LNCAP (cell line): ENCODE results near the gene CCDC183.
A peak's percentile ranks its signal among the peaks of the same experiment; 100 is the strongest.

Source experiments
- TF ChIP-seq, protein P1 (sequence below): fragments of 450-650 bp; IDR thresholded peaks from 2 replicates; pipeline ENCODE4 v1.5.1; 2017; ENCODE audit warnings: mild to moderate bottlenecking

The CCDC183 gene

DNA sequence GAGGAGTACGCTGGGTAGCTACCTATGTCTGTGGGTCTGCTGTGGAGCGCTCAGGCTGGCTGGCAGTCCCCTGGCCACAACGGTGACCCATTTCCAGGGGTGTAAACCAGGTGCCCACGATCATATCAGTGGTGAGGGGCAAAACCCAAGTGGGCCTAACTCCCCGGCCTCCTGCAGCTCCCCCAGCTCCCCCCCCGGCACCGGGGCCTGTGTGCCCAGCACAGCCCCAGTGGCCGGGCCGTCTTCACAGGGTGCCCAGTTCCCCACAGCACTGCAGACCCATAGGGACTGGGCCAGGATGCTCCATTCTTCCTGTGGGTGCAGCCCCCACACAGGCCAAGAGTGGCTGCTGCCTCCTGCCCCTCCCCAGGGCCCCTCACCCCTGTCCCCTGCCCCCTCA is 37.1 kb upstream of the CCDC183 start:
- TF ChIP-seq, protein P1, sequence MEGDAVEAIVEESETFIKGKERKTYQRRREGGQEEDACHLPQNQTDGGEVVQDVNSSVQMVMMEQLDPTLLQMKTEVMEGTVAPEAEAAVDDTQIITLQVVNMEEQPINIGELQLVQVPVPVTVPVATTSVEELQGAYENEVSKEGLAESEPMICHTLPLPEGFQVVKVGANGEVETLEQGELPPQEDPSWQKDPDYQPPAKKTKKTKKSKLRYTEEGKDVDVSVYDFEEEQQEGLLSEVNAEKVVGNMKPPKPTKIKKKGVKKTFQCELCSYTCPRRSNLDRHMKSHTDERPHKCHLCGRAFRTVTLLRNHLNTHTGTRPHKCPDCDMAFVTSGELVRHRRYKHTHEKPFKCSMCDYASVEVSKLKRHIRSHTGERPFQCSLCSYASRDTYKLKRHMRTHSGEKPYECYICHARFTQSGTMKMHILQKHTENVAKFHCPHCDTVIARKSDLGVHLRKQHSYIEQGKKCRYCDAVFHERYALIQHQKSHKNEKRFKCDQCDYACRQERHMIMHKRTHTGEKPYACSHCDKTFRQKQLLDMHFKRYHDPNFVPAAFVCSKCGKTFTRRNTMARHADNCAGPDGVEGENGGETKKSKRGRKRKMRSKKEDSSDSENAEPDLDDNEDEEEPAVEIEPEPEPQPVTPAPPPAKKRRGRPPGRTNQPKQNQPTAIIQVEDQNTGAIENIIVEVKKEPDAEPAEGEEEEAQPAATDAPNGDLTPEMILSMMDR: no peak

DNA sequence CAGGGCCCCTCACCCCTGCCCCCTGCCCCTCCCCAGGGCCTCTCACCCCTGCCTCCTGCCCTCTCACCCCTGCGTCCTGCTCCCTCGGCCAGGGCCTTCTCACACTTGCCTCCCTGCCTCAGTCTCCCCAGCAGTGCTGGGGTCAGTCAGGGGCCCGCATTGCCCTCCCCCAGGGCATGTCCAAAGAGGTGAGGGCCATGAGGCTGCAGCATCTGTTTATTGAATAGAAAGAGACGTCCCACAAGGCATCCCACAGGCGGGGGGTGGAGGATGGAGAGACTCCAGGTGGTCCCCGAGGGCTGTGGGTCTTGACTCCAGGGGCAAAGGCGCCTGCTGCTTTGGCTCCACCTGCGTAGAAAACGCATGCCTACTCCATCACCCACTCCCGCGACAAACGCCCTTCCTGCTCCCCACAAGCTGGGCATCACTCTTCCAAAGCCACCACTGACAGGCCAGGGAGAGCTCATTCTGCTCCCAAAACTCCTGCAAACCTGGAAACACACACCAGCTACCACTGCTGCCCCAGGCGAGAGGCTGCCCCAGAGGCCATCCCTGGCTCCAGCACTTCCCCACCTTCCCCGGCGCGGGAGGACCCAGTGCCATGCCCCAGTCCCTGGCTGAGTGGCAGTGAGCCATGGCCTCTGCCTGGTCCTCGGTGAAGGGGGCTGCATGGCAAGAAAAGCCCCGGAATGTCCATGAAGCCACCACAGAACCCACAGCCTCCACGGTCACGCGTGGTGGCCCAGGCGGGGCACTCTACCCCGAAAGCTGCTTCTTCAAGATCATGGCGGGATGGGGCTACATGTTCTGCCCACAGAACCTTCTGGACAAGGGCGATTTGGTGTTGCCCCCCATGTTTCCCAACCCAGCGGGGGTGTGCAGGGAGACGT is 36.5 kb upstream of the CCDC183 start:
- TF ChIP-seq, protein P1: no peak

DNA sequence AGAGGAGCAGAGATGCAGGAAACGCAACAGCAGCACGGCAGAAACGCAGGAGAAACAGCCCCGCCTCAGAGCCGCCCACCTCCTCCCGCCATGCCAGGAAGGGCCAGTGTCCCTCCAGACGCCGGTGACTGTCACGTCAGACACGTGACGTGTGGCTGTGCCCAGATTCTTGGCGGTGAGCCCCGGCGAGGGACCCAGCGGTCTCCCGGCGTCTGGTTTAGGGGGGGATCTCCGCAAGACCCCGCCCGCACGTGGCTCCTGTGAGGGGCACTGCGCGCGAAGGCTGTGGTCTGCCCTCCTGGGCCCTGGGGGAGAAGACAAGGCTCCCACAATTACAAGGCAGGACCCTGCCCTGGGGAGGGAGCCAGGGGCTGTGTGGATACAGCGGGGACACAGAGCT is 35.7 kb upstream of the CCDC183 start:
- TF ChIP-seq, protein P1: no peak

DNA sequence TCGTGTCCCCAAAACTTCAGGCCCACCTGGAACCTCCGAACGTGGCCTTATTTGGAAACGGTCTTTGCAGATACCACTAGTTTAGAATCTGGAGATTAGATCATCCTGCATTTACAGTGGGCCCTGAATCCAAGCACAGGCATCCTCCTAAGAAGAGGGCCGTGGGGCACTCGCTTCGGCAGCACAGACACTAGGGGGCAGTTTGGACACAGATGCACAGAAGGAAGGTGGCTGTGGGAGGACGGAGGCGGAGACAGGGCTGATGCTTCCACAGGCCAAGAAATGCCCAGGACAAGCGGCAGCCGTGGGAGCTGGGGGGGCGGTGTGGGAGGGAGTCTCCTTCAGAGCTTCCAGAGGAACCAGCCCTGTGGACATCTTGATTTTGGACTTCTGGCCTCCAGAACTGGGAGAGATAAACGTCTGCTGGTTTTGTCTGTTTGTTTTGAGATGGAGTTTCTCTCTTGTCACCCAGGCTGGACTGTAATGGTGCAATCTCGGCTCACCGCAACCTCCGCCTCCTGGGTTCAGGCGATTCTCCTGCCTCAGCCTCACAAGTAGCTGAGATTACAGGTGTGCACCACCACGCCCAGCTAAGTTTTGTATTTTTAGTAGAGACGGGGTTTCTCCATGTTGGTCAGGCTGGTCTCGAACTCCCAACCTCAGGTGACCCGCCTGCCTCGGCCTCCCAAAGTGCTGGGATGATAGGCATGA is 35.1 kb upstream of the CCDC183 start:
- TF ChIP-seq, protein P1: peak; percentile 76

DNA sequence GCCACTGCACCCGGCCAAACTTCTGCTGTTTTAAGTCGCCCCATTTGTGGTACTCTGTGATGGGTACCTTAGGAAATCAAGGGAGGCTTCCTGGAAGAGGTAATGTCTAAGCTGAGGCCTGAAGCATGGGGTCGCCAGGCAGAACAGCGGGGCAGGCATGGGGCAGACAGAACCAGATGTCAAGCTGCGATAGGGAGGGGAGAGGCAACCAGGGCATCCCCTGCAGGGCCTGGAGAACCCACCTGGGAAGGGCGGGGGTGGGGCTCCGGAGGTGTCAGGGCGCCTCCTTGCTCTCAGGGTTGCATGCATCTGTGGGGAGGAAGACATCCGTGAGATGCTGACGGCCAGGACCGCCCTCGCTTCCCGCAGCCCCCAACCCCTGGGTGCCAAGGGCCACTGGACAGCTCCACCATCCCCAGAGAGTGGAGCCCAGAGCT is 34.6 kb upstream of the CCDC183 start:
- TF ChIP-seq, protein P1: no peak

DNA sequence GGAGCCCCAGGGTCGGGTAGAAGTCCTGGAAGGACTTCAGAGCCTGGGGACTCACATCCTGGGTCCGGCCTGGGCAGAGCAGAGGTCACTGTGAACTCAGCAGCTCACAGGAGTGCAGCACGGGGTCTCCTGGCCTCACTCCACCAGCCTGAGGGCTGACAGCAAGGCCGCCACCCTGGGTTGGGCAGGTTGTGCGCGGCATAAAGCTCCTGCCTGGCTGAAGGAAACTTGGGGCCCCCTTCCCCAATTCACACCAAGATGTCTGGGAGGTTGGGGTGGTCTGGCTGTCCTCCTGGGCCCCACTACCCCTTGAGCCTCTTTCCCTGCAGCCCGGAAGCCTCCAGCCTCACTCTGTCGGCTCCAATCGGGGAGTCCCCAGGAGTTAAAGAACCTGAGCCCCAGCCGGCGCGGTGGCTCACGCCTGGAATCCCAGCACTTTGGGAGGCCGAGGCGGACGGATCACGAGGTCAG is 33.9 kb upstream of the CCDC183 start:
- TF ChIP-seq, protein P1: no peak

DNA sequence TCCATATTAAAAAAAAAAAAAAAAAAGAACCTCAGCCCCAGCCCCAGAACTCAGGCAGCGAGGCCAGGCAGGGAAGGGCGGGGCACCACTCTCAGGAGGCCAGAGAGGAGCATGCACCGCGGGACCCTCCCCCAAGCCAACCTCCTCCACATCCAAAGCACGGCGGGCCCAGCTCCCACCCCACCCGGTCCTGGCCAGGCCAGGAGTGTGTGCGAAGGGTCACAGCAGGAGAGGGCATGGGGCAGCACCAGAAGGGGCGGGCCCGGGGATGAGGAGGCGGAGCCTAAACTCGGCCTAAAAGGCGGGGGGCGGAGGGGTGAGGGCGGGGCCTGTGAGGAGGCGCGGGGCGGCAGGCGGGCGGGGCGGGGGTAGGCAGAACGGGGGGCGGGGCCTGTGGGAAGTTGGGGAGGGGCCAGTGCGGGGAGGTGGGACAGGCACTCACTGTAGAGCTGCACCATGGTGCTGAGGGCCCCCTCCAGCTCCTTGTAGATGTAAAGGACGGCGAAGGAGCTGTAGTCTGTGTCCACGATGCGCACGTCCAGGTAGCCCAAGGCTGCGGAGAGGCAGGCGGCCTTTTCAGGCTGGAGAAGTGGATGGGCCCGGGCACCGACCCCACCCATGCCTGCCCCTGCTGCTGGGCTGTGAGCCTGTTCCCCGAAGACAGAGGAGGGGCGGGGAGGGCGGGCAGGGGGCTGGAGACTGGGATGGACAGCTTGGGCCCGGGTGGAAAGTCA is 33.1 kb upstream of the CCDC183 start:
- TF ChIP-seq, protein P1: no peak
